HG03378 (cell line): Measurements from ENCODE around the gene SEMA5B.

Source experiments
- ATAC-seq: cut with Tn5 transposase; IDR thresholded peaks from one replicate; pipeline ENCODE4 v1.9.1; 2021; ENCODE audit warnings: mild to moderate bottlenecking, moderate library complexity; ENCODE audit not compliant: unreplicated experiment

SEMA5B gene

GRCh38 chr3:123055352-123055751, 27.8 kb upstream of the SEMA5B start:
- ATAC-seq: no peak

GRCh38 chr3:123054931-123055330, 27.4 kb upstream of the SEMA5B start:
- ATAC-seq: no peak

GRCh38 chr3:123054109-123054778, 26.7 kb upstream of the SEMA5B start:
- no peak for ATAC-seq

- no peak for ATAC-seq
These were observed 25.5 kb upstream of the SEMA5B start for GRCh38 chr3:123053107-123053506.

GRCh38 chr3:123050666-123051065, 23.1 kb upstream of the SEMA5B start:
- ATAC-seq: no peak

- ATAC-seq: no peak
These were observed 21.1 kb upstream of the SEMA5B start for GRCh38 chr3:123048480-123049237.

- no peak for ATAC-seq
These were observed 19.4 kb upstream of the SEMA5B start for GRCh38 chr3:123047062-123047319.

DNA sequence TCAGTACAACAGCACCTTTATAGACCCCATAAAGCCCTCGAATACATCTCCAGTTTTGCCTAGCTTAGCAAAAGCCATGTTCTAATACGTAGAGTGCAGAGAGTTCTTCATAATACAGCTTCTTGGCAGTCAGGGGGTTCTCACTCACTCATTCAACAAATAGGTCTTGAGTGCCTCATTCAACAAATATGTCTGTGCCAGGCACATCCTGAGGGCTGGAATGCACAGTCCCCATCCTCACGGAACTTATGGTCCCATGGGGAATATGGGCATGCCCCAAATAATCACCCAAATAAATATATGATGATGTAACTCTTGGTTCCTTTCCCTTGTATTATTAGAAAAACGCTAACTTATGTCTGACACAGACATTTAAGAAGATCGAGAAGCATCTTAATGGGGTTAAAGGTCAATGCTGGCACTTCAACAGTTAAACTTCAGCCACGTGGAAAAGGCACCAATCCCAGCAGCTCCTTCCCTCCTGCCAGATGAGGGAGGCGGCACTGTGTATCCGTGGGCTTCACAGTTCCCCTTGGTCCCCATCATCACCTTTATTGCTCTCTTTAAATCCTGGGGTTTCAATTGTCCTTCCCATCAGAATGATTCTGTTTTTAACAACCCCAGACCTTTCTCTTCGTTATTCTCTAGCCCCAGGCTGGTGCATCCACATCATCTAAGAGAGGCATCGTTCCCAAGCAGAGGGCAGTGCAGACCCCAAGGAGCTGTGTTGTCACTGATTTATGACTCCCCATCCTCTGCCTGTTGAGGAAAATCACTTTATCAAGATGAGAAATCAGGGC, 18.9 kb upstream of the SEMA5B start:
- ATAC-seq: no peak

DNA sequence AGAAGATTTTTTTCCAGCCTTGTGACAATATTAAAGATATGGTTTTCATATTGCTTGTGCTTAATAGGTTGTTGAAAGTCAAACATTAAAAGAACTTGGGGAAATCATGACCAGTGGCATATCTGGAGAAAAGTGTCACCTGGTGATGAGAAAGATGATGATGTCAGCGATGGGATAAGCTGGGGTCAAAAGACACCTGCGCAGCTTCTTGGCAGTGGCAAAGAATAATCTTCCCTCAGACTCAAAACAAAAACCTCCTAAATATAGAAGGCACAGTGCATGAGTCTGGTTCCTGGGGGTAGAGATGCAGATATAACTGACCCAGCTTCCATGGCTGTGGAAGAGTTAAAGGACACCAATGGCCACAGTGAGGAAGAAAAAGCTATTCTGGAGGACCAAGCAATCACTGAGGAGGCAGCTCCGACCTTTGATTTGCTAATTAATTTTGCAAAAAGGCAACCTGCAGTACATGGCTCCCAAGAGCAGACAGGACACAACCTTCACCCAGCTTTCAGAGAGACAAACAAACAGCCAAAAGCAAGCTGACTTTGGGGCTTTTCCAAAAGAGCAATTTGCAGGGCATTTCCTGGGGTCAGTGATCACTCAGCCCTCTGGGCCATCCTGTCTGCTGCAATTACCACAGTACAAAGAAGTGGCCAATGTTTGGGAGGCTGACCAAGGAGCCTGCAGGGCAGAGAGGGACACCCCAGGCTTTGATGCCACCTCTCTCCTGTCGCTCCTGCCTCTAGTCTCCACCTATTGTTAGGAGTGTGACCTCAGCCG, 17.6 kb upstream of the SEMA5B start:
- no peak for ATAC-seq

- ATAC-seq: no peak
These were observed 14.8 kb upstream of the SEMA5B start for GRCh38 chr3:123042413-123042812.

GRCh38 chr3:123039178-123039577, 11.6 kb upstream of the SEMA5B start:
- ATAC-seq: no peak

DNA sequence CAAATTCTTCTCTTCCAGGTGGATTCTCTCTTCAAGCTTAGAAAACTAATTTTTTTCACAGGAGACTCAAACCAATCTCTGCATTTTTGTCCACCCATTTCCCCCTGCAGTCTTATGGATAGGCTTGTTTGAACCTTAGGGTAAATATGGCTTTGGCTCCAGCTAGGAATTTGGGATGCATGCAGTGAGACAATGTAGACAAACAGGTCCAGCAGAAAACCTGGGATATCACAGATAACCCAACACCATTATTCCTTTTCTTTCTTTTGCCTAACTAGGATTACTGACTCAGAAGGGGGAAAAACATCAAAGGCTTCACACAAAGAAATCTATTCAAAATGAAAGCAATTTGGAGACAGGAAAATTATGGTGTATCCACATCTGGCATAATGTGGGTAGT, 11.2 kb upstream of the SEMA5B start:
- no peak for ATAC-seq

DNA sequence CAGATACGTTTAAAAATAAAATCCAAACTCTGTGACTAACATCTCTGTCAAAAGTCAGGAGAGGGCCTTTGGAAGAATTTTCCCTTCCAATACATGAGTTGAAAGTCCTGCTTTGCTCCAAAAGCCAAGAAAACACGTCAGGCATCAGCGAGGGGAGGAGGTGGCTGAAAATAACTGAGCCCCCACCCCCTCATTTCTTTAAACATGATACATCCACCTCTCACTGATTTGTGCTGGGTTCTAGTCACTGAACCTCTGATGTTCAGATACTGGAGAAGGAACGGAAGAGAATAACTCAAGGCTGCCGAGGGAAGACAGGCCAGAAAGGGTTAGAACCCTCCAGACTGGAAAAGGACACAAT, 9.4 kb upstream of the SEMA5B start:
- no peak for ATAC-seq

DNA sequence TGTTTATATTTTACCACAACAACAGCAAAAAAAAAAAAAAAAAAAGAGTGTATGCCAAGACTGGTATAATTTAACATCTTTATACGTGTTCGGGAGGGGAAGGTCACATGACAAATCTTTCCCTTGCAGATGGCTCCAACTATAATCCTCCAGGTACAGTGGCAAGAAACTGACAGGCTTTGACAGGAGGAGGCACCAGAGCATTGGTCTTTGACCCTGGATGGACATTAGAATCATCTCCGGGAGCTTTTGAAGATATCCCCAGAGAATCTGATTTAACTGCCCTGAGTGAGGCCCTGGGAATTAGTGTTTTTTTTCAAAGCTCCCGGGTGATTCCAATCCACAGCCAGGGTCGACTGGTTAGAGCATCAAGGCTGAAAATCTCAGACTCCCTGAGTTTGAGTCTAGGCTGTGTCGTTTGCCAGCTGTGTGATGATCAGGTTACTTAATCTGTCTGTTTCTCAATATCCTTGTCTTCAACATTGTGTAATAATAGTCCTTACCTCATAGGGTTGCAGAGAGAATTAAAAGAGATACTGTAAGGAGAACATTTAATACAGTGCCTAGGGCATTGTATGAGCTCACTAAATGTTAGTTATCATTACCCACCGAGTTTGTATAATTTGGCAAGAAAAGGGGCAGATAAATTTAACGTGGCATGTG, 8.9 kb upstream of the SEMA5B start:
- ATAC-seq: no peak

DNA sequence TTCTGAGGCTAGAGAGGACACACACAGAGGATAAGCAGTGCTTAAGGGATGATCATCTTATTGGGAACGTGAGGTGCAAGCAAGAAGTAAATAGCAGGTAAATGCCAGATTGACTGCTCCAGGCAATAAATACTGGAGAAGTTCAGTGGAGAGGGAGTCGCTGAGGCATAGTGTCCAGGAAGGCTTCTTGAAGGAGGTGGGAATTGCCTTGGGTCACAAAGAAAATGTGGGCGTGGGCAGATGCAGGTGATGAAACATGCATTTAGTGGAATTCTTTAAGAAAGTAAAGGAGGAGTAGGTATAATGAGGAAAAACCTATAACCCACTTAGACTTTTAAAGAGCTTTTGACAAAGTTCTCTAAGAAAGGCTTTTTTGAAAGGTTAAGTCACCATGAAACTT, 7.4 kb upstream of the SEMA5B start:
- no peak for ATAC-seq

DNA sequence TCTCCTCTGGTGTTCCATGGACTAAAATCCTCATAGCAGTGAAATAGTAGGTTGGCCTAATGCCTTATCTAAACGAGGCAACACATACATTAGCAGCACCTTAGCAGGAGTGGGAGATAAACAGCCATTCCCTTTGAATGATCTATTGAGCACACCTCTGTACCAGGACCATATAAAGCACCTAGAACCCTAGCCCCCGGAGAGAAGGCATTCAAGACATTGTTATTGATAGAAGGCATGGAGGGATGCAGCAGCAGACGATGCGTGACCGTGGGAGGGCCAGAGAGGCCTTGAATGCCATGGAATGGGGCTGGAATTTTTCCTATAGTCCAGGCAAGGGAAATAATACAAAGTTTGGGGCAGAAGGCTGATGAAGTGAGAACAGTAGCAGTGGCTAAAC, 6.6 kb upstream of the SEMA5B start:
- ATAC-seq: no peak

GRCh38 chr3:123032057-123032456, 4.5 kb upstream of the SEMA5B start:
- ATAC-seq: no peak

- no peak for ATAC-seq
These were observed 3.5 kb upstream of the SEMA5B start for GRCh38 chr3:123031051-123031450.

- ATAC-seq: no peak
These were observed 768 bp upstream of the SEMA5B start for GRCh38 chr3:123028233-123028828.

DNA sequence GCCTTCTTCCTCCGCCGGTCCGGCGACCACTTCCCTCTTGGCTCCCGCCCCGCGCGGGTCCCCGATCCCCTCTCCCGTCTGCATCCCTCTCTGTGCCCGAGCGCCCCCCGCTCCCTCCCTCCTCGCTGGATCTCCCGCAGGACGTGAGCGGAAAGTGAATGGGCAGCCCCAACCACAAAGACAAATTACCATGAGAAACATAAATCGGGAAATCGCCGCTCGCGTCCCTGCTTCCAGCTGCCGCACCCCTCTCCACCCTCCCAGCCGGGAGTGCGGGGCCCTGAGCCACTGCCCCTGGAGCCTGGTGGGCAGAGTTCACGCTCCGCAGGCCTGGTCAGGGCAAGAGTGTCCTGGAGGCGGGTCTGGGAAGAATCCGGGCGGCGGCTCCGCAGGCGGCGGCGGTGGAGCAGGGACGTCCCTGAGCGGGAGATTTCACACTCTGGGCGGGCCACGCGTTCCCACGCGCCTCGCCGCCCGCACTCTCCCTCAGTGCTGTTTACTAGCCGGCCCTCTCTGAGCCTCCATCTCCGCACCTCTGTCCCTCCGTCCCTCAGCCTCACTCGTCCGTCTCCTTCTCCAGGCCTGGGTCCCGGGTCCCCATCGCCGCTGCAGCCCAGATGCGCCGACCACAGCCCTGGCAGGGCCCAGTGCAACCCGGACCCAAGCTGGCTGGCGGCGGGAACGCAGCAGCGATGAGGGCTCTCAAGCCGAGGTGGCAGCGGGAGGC, 835 bp downstream of the SEMA5B start:
- ATAC-seq: no peak
